ENCODE results near the gene SLC35F6. TPM values are rescaled to one million over a fixed set of nuclear protein-coding genes. Genes with fewer than 3 reads are reported as not detected.

SLC35F6 gene, protein sequence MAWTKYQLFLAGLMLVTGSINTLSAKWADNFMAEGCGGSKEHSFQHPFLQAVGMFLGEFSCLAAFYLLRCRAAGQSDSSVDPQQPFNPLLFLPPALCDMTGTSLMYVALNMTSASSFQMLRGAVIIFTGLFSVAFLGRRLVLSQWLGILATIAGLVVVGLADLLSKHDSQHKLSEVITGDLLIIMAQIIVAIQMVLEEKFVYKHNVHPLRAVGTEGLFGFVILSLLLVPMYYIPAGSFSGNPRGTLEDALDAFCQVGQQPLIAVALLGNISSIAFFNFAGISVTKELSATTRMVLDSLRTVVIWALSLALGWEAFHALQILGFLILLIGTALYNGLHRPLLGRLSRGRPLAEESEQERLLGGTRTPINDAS
- 8.5 TPM for polyA plus RNA-seq (2013, experiment 1 of 2)
- polyA plus RNA-seq (2013, experiment 2 of 2), result 9.6 TPM

DNA sequence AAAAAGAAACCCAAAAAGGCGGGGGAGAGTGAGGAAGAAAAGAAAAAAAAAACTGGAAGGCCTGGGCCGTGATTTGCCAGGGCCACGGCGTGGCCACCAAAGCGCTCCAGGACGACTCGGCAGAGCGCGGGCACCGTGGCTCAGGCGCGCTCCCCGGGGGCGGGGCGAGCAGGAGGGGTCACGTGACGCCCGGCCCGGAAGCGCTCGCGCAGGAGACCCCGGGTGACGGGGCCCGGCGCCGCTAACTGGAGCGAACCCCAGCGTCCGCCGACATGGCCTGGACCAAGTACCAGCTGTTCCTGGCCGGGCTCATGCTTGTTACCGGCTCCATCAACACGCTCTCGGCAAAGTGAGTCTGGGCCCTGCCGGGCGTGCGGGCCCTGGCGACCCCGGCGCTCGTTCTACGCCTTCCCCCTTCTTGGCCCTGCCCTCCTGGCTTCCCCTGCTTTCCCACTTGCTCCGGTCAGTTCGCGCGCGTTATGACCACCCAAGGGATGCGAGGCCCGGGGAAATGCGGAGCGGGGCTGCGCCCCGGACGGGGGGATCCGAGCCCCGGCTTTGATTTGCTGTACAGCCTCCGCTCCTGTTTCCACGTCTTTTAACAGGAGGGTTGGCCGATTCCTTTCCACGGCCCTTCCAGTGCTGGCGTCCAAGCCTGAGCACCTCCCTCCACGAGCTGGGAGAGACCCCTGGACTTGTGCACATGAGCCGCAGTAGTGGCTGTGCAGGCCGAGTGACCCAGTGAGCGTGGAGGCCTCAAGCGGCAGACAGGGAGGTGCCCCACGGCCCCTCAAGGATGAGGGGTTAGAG is at the start of gene SLC35F6:
SLC35F6 (plus strand) TSS at position 207 of the 810 bp plus-strand sequence; CDS start at position 273, 66 bp downstream.
- Histone ChIP-seq H3K23ac (ENCODE audit: low read depth, low read length, poor library complexity) (peak within 1 kb of the TSS; percentile 32), H2AK5ac (ENCODE audit: low read depth, low read length) (peak within 1 kb of the TSS; percentile 20), H2BK12ac (ENCODE audit: low read length) (no peak within 1 kb of the TSS), H3K27ac (replicated peaks; ENCODE audit: low read length) (no peak within 1 kb of the TSS), H4K91ac (ENCODE audit: low read depth, low read length, poor library complexity) (no peak within 1 kb of the TSS), H2AFZ (ENCODE audit: low read length) (peak within 1 kb of the TSS; percentile 87), H3K14ac (ENCODE audit: low read length) (peak within 1 kb of the TSS; percentile 77), H2BK5ac (ENCODE audit: low read length) (no peak within 1 kb of the TSS), H3K18ac (ENCODE audit: low read length) (peak within 1 kb of the TSS; percentile 36), H3K4me3 (ENCODE audit: low read length in 2 of 2) (peak within 1 kb of the TSS; percentile 89 to 92), H3K27me3 (ENCODE audit: control insufficient read depth in 3 of 3, insufficient read depth in 3 of 3, low read depth in 1 of 3, low read length in 3 of 3) (no peaks in the 10 kb centered on the region), H3K4ac (ENCODE audit: low read length) (no peak within 1 kb of the TSS), H3K9me3 (replicated peaks in 1 of 2; ENCODE audit: control insufficient read depth in 2 of 2, insufficient read depth in 1 of 2, low read depth in 1 of 2, low read length in 2 of 2) (no peaks in the 10 kb centered on the region), H3K4me1 (ENCODE audit: control insufficient read depth in 2 of 2, insufficient read depth in 1 of 2, low read depth in 1 of 2, low read length in 2 of 2) (peaks cover 7 to 29% of the 10 kb centered on the region in 2 donors), H3K4me2 (ENCODE audit: insufficient read depth, low read length, poor library complexity, severe bottlenecking) (peak within 1 kb of the TSS; percentile 88), H4K8ac (ENCODE audit: low read depth, low read length) (no peak within 1 kb of the TSS), H3K36me3 (replicated peaks in 1 of 2; ENCODE audit: control insufficient read depth in 2 of 2, insufficient read depth in 2 of 2, low read length in 2 of 2) (peaks cover 0 to 33% of the 10 kb centered on the region in 2 donors), H3K79me1 (ENCODE audit: low read depth, low read length) (peaks cover 3% of the 10 kb centered on the region), H2BK15ac (ENCODE audit: low read length) (no peak within 1 kb of the TSS), H3K9ac (ENCODE audit: low read depth, low read length, poor library complexity) (peak within 1 kb of the TSS; percentile 90), H2BK120ac (ENCODE audit: low read depth, low read length) (no peak within 1 kb of the TSS)
- WGBS, 2 donors (ENCODE audit: extremely low coverage in 2 of 2, insufficient read length in 2 of 2, insufficient replicate concordance in 1 of 2), result no CpG with 5 or more reads among the region's 68 CpGs
- peak; percentile 71 for DNase-seq (ENCODE audit: low spot score)

DNA sequence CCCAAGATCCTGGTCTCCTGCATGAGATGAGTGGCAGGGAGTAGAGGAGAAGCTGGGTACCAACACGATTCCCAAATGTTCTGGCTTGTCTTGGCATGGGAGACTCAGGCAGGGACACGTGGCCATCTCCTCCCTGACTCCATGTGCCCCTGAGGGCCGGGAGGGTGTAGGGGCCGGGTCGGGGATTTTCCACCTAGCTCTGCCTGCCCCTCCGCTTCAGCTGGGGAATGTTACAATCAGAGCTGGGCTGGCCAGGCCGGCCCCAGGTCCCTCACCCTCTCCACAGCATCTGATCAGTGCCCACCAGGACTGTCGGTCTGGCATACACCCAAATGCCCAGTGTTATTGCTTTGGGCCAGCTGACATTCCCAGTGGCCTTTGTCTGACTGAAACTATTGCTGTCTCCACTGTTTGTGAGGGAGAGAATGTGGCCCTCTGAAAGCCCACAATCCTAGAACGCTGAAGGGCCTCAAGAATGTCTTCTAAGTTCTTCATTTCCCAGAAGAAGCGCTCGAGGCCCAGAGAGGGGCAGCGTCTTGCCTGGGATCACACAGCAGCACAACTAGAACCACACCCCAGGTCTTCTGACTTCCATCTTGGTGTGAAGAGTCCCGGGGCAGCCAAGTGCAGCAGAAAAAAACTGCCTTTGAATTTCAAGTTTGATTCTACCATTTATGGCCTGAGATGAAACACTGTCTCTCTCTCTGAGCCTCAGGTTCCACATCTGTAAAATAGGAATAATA is 48.4 kb upstream of the SLC35F6 start:
- Histone ChIP-seq H3K36me3 (replicated peaks in 1 of 2; ENCODE audit: control insufficient read depth in 2 of 2, insufficient read depth in 2 of 2, low read length in 2 of 2) (no peaks in the 10 kb centered on the region), H3K79me1 (ENCODE audit: low read depth, low read length) (no peaks in the 10 kb centered on the region), H3K23ac (ENCODE audit: low read depth, low read length, poor library complexity) (no peak overlapping the region), H3K9me3 (replicated peaks in 1 of 2; ENCODE audit: control insufficient read depth in 2 of 2, insufficient read depth in 1 of 2, low read depth in 1 of 2, low read length in 2 of 2) (no peaks in the 10 kb centered on the region), H3K4ac (ENCODE audit: low read length) (no peak overlapping the region), H3K9ac (ENCODE audit: low read depth, low read length, poor library complexity) (no peak overlapping the region), H4K91ac (ENCODE audit: low read depth, low read length, poor library complexity) (no peak overlapping the region), H3K27ac (replicated peaks; ENCODE audit: low read length) (no peak overlapping the region), H4K8ac (ENCODE audit: low read depth, low read length) (no peak overlapping the region), H3K4me2 (ENCODE audit: insufficient read depth, low read length, poor library complexity, severe bottlenecking) (no peak overlapping the region), H2AFZ (ENCODE audit: low read length) (no peak overlapping the region), H3K27me3 (ENCODE audit: control insufficient read depth in 3 of 3, insufficient read depth in 3 of 3, low read depth in 1 of 3, low read length in 3 of 3) (no peaks in the 10 kb centered on the region), H3K14ac (ENCODE audit: low read length) (no peak overlapping the region), H2BK5ac (ENCODE audit: low read length) (no peak overlapping the region), H2BK12ac (ENCODE audit: low read length) (no peak overlapping the region), H2BK15ac (ENCODE audit: low read length) (no peak overlapping the region), H3K4me1 (ENCODE audit: control insufficient read depth in 2 of 2, insufficient read depth in 1 of 2, low read depth in 1 of 2, low read length in 2 of 2) (peaks cover 3 to 5% of the 10 kb centered on the region in 2 donors), H2AK5ac (ENCODE audit: low read depth, low read length) (no peak overlapping the region), H2BK120ac (ENCODE audit: low read depth, low read length) (no peak overlapping the region), H3K4me3 (ENCODE audit: low read length in 2 of 2) (no peak overlapping the region), H3K18ac (ENCODE audit: low read length) (peak overlapping the region; percentile 15)
- no peak for DNase-seq (ENCODE audit: low spot score)
- WGBS, 2 donors (ENCODE audit: extremely low coverage in 2 of 2, insufficient read length in 2 of 2, insufficient replicate concordance in 1 of 2), result no CpG with 5 or more reads among the region's 13 CpGs

DNA sequence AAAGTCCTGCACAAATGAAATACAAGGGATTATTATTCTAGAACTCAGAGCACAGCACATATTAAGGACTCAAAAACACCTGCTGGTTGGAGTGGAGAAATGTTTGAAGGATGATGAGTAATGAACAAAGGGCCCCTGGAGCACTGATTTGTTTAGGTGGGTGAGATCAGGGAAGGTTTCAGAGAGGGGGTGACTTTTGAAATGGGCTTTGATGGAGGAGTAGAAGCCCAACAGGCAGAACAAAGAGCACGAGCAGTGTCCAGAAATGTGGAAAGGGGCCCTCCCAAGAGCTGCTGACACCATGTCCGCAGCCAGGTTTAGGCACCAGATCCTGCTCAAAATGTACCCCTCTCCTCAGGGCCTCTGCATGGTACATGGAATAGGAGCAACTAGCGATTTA is 47.7 kb upstream of the SLC35F6 start:
- no CpG with 5 or more reads among the region's 3 CpGs for WGBS, 2 donors (ENCODE audit: extremely low coverage in 2 of 2, insufficient read length in 2 of 2, insufficient replicate concordance in 1 of 2)
- no peak overlapping the region for H2BK12ac ChIP-seq (ENCODE audit: low read length)

More for the DNA sequence above, 47.7 kb upstream of the SLC35F6 start:
- no peak for DNase-seq (ENCODE audit: low spot score)
- Histone ChIP-seq H4K91ac (ENCODE audit: low read depth, low read length, poor library complexity) (no peak overlapping the region), H2AFZ (ENCODE audit: low read length) (no peak overlapping the region), H2BK15ac (ENCODE audit: low read length) (no peak overlapping the region), H3K36me3 (replicated peaks in 1 of 2; ENCODE audit: control insufficient read depth in 2 of 2, insufficient read depth in 2 of 2, low read length in 2 of 2) (no peaks in the 10 kb centered on the region), H3K27ac (replicated peaks; ENCODE audit: low read length) (no peak overlapping the region), H3K79me1 (ENCODE audit: low read depth, low read length) (no peaks in the 10 kb centered on the region), H3K4me3 (ENCODE audit: low read length in 2 of 2) (no peak overlapping the region), H3K18ac (ENCODE audit: low read length) (no peak overlapping the region), H3K14ac (ENCODE audit: low read length) (no peak overlapping the region), H2AK5ac (ENCODE audit: low read depth, low read length) (no peak overlapping the region), H4K8ac (ENCODE audit: low read depth, low read length) (no peak overlapping the region), H3K9ac (ENCODE audit: low read depth, low read length, poor library complexity) (no peak overlapping the region), H3K9me3 (replicated peaks in 1 of 2; ENCODE audit: control insufficient read depth in 2 of 2, insufficient read depth in 1 of 2, low read depth in 1 of 2, low read length in 2 of 2) (no peaks in the 10 kb centered on the region), H3K4me2 (ENCODE audit: insufficient read depth, low read length, poor library complexity, severe bottlenecking) (no peak overlapping the region), H2BK5ac (ENCODE audit: low read length) (no peak overlapping the region), H2BK120ac (ENCODE audit: low read depth, low read length) (no peak overlapping the region), H3K23ac (ENCODE audit: low read depth, low read length, poor library complexity) (no peak overlapping the region), H3K4me1 (ENCODE audit: control insufficient read depth in 2 of 2, insufficient read depth in 1 of 2, low read depth in 1 of 2, low read length in 2 of 2) (peaks cover 5 to 8% of the 10 kb centered on the region in 2 donors), H3K4ac (ENCODE audit: low read length) (no peak overlapping the region), H3K27me3 (ENCODE audit: control insufficient read depth in 3 of 3, insufficient read depth in 3 of 3, low read depth in 1 of 3, low read length in 3 of 3) (no peaks in the 10 kb centered on the region)
